K562 (cell line): ENCODE measurements around the gene RNASE4. TPM values are rescaled to one million over a fixed set of nuclear protein-coding genes. Genes with fewer than 3 reads are reported as not detected.

Experiments used
- CBX3 ChIP-seq, 2 experiments: IDR thresholded peaks; 1 replicate in 1 of 2; 2 replicates in 1 of 2; pipeline ENCODE4 v1.6.1; 2012; ENCODE audit warnings: inconsistent platforms in 2 of 2, low read length in 2 of 2, borderline replicate concordance in 1 of 2, control low read depth in 1 of 2
- CHD2 ChIP-seq: IDR thresholded peaks from 2 replicates; pipeline ENCODE4 v1.6.1; 2011; ENCODE audit warnings: low read depth, low read length
- GATA2 ChIP-seq: sonication (generic); formaldehyde crosslinking; IDR thresholded peaks from 2 replicates; pipeline ENCODE4 v1.4.0; 2020; ENCODE audit warnings: mild to moderate bottlenecking, missing genetic modification reagents
- NFE2 ChIP-seq: IDR thresholded peaks from 2 replicates; pipeline ENCODE4 v1.6.1; 2014; ENCODE audit warnings: antibody characterized with exemption, low read depth
- NUFIP1 ChIP-seq: fragments of 450-650 bp; IDR thresholded peaks from 2 replicates; pipeline ENCODE4 v1.6.1; 2018; ENCODE audit not compliant: partially characterized antibody
- PCBP1 ChIP-seq: fragments of 200-400 bp; formaldehyde crosslinking; IDR thresholded peaks from 2 replicates; pipeline ENCODE4 v1.6.1; 2018; ENCODE audit warnings: mild to moderate bottlenecking, low read depth, low read length; ENCODE audit not compliant: poor library complexity, severe bottlenecking
- PML ChIP-seq: IDR thresholded peaks from 2 replicates; pipeline ENCODE4 v1.6.1; 2012; ENCODE audit warnings: low read length, inconsistent platforms
- POLR2H ChIP-seq: IDR thresholded peaks from 2 replicates; pipeline ENCODE4 v1.6.1; 2016; ENCODE audit warnings: missing genetic modification characterization, low read depth, mild to moderate bottlenecking, control low read depth, missing compliant biosample characterization, moderate library complexity
- RBM14 ChIP-seq: fragments of 200-400 bp; formaldehyde crosslinking; IDR thresholded peaks from 2 replicates; pipeline ENCODE4 v1.6.1; 2018; ENCODE audit warnings: low read depth, mild to moderate bottlenecking, low read length, moderate library complexity, borderline replicate concordance; ENCODE audit not compliant: insufficient read depth
- SMAD1 ChIP-seq: fragments of 150-350 bp; IDR thresholded peaks from 2 replicates; pipeline ENCODE4 v1.6.1; 2014; ENCODE audit warnings: low read length, low read depth; ENCODE audit not compliant: partially characterized antibody
- SMAD2 ChIP-seq: fragments of 150-350 bp; IDR thresholded peaks from 2 replicates; pipeline ENCODE4 v1.6.1; 2014; ENCODE audit warnings: low read depth, mild to moderate bottlenecking, low read length
- SMARCE1 ChIP-seq: fragments of 450-650 bp; IDR thresholded peaks from 2 replicates; pipeline ENCODE4 v1.7.1; 2016; ENCODE audit warnings: mild to moderate bottlenecking
- SMC3 ChIP-seq: conservative IDR thresholded peaks from 2 replicates; pipeline ENCODE4 v1.6.1; 2011; ENCODE audit warnings: low read depth, low read length, improper control_type of control experiment; ENCODE audit not compliant: insufficient read depth
- SNIP1 ChIP-seq: fragments of 450-650 bp; IDR thresholded peaks from 2 replicates; pipeline ENCODE4 v1.7.1; 2017; ENCODE audit warnings: low read depth, mild to moderate bottlenecking
- SP2 ChIP-seq: IDR thresholded peaks from 2 replicates; pipeline ENCODE4 v1.6.1; 2011; ENCODE audit warnings: mild to moderate bottlenecking, low read depth, low read length, moderate library complexity; ENCODE audit not compliant: poor library complexity, severe bottlenecking; ENCODE audit errors: extremely low read depth
- SRSF7 ChIP-seq: fragments of 200-400 bp; formaldehyde crosslinking; optimal IDR thresholded peaks from 2 replicates; pipeline ENCODE3; 2017; ENCODE audit warnings: mild to moderate bottlenecking, low read depth, low read length
- STAG1 ChIP-seq: sonication (generic); formaldehyde crosslinking; IDR thresholded peaks from 2 replicates; pipeline ENCODE4 v1.5.0; 2020; ENCODE audit warnings: missing genetic modification reagents, borderline replicate concordance
- XRCC4 ChIP-seq: IDR thresholded peaks from one replicate; pipeline ENCODE4 v1.6.1; 2011; ENCODE audit not compliant: insufficient read depth, insufficient read length; ENCODE audit errors: extremely low read depth
- ZNF121 ChIP-seq: sonication (generic); formaldehyde crosslinking; conservative IDR thresholded peaks from 2 replicates; pipeline ENCODE4 v1.8.0; 2022; ENCODE audit warnings: missing genetic modification reagents
- ZNF311 ChIP-seq: fragments of 250-450 bp; sonication (Bioruptor Pico); IDR thresholded peaks from 2 replicates; pipeline ENCODE4 v1.4.0; 2020; ENCODE audit warnings: mild to moderate bottlenecking, moderate library complexity
- ZNF780A ChIP-seq: fragments of 250-450 bp; sonication (Bioruptor Pico); IDR thresholded peaks from 2 replicates; pipeline ENCODE4 v1.5.0; 2021; ENCODE audit warnings: mild to moderate bottlenecking
- ZNF785 ChIP-seq: fragments of 250-450 bp; sonication (Bioruptor Pico); IDR thresholded peaks from 2 replicates; pipeline ENCODE4 v1.4.0; 2020; ENCODE audit warnings: mild to moderate bottlenecking
- polyA plus RNA-seq, 8 experiments: library from polyadenylated mRNA; depleted of rRNA in 4 of 8; stranded (reverse) in 5 of 8; unstranded in 3 of 8; fragments of >200 nt; fragmentation: Nextera tagmentation in 2 of 8; fragmentation: Illumina TruSeq in 1 of 8; extraction: Ambion mirVana in 2 of 8; extraction: Trizol in 1 of 8; gene quantifications; 2 replicates each; pipeline versions ENCODE4 v1.2.1 to v1.2.3, GENCODE V29; 2011 to 2014; ENCODE audit warnings: inconsistent platforms in 1 of 8, missing spikeins in 1 of 8
- total RNA-seq, 7 experiments: library from RNA; depleted of rRNA in 6 of 7; stranded (reverse); fragments of >200 nt in 6 of 7; fragmentation: Illumina TruSeq in 2 of 7; extraction: Trizol in 2 of 7; gene quantifications; 2 replicates each; pipeline versions ENCODE4 v1.2.1 to v1.2.3, GENCODE V29; 2011 to 2021; ENCODE audit warnings: low replicate concordance in 1 of 7
- TF ChIP-seq, protein P1 (sequence below), 2 experiments: fragments of 450-650 bp; IDR thresholded peaks; 2 replicates each; pipeline ENCODE4 v1.6.1; 2018; ENCODE audit warnings: mild to moderate bottlenecking in 2 of 2, low read depth in 1 of 2; ENCODE audit not compliant: partially characterized antibody in 2 of 2
- TF ChIP-seq, protein P2 (sequence below): sonication (generic); formaldehyde crosslinking; IDR thresholded peaks from 2 replicates; pipeline ENCODE4 v1.8.0; 2022; ENCODE audit warnings: mild to moderate bottlenecking, missing genetic modification reagents

The RNASE4 gene
- total and polyA plus RNA-seq, 9 of the 15 experiments (the other 6 are each of a cell fraction or from before 2014, with no cell fraction given): 0.09 to 0.22 (median 0.13) TPM; not detected in 2

DNA sequence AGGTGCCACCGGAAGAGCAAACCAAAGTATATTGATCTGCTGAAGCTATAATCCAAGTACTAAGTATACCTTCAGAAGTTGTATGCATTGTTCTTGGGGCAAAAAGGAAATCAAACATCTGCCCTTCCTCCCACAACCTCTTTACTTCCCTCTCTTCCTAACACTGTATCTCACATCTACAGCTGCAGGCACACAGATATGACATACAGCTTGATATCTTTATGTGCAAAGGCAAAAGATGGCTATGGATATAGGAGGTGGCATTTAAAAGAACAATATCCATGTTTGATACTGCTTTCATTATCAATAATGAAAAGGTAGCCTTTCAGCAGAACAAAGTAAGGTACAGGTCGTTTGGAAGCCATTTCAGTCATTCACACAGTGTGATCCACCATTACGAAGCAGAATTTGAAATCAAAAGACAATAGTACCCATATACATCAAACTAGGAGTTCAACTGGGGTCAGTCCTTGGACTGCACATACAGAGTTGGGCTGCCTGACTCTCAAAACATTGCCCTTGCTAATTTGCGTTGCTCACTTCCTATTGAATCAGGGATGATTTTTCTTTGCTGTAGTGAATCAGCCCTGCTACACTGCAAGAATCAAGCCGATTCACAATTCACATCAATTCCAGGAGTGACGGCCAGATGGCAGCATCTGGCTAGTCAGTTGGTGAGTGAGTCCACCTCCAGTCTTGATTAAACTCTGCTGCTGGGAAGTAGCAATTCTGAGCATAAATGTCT lies 13.1 kb downstream of the RNASE4 start (continued):
- TF ChIP-seq NFE2 (0 out of 2 replicates have a peak, but pooled peaks have one; percentile 2), GATA2 (CRISPR knock-in tag) (peak; percentile 79), RBM14 (no peak), PML (0 out of 2 replicates have a peak, but pooled peaks have one; percentile 25), XRCC4 (no peak), ZNF311 (no peak), ZNF785 (CRISPR knock-in tag) (no peak), CHD2 (no peak), NUFIP1 (no peak), SMC3 (peak; percentile 96), ZNF121 (CRISPR knock-in tag) (no peak), PCBP1 (no peak), SMARCE1 (0 out of 2 replicates have a peak, but pooled peaks have one; percentile 28), STAG1 (CRISPR knock-in tag) (peak; percentile 73; the same call in 1 of the 2 replicates), SP2 (no peak), SMAD2 (no peak), ZNF780A (no peak), SMAD1 (no peak), CBX3 (IDR thresholded peaks at IDR 0.05; ENCODE audit: borderline replicate concordance in 1 of 2, low read length in 2 of 2) (no peak), SRSF7 (no peak), SNIP1 (no peak), POLR2H (tag) (no peak)
- TF ChIP-seq, protein P1, sequence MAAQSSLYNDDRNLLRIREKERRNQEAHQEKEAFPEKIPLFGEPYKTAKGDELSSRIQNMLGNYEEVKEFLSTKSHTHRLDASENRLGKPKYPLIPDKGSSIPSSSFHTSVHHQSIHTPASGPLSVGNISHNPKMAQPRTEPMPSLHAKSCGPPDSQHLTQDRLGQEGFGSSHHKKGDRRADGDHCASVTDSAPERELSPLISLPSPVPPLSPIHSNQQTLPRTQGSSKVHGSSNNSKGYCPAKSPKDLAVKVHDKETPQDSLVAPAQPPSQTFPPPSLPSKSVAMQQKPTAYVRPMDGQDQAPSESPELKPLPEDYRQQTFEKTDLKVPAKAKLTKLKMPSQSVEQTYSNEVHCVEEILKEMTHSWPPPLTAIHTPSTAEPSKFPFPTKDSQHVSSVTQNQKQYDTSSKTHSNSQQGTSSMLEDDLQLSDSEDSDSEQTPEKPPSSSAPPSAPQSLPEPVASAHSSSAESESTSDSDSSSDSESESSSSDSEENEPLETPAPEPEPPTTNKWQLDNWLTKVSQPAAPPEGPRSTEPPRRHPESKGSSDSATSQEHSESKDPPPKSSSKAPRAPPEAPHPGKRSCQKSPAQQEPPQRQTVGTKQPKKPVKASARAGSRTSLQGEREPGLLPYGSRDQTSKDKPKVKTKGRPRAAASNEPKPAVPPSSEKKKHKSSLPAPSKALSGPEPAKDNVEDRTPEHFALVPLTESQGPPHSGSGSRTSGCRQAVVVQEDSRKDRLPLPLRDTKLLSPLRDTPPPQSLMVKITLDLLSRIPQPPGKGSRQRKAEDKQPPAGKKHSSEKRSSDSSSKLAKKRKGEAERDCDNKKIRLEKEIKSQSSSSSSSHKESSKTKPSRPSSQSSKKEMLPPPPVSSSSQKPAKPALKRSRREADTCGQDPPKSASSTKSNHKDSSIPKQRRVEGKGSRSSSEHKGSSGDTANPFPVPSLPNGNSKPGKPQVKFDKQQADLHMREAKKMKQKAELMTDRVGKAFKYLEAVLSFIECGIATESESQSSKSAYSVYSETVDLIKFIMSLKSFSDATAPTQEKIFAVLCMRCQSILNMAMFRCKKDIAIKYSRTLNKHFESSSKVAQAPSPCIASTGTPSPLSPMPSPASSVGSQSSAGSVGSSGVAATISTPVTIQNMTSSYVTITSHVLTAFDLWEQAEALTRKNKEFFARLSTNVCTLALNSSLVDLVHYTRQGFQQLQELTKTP (IDR thresholded peaks at IDR 0.05; ENCODE audit: low read depth in 1 of 2, partially characterized antibody in 2 of 2): no peak
- TF ChIP-seq, protein P2, sequence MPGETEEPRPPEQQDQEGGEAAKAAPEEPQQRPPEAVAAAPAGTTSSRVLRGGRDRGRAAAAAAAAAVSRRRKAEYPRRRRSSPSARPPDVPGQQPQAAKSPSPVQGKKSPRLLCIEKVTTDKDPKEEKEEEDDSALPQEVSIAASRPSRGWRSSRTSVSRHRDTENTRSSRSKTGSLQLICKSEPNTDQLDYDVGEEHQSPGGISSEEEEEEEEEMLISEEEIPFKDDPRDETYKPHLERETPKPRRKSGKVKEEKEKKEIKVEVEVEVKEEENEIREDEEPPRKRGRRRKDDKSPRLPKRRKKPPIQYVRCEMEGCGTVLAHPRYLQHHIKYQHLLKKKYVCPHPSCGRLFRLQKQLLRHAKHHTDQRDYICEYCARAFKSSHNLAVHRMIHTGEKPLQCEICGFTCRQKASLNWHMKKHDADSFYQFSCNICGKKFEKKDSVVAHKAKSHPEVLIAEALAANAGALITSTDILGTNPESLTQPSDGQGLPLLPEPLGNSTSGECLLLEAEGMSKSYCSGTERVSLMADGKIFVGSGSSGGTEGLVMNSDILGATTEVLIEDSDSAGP: no peak
